HG03442 (cell line): Measurements from ENCODE around the gene BTRC.
"Not testable (repeated sequence)": the region's sequence is repeated elsewhere in the genome, so short reads cannot be mapped to it uniquely, and the experiment has no call there.

Source experiments
- ATAC-seq: cut with Tn5 transposase; IDR thresholded peaks from one replicate; pipeline ENCODE4 v1.9.1; 2021; ENCODE audit warnings: mild to moderate bottlenecking, moderate library complexity; ENCODE audit not compliant: unreplicated experiment

Gene BTRC

GRCh38 chr10:101385866-101386658 lies 32.1 kb downstream of the BTRC start:
- no peak for ATAC-seq

GRCh38 chr10:101386659-101387259 lies 32.8 kb downstream of the BTRC start:
- ATAC-seq = no peak

- no peak for ATAC-seq
Measured at GRCh38 chr10:101388676-101389276, 34.8 kb downstream of the BTRC start.

- not testable (repeated sequence) for ATAC-seq
Measured at GRCh38 chr10:101389532-101389931, 35.6 kb downstream of the BTRC start.

GRCh38 chr10:101389986-101390531 lies 36.1 kb downstream of the BTRC start:
- no peak for ATAC-seq

GRCh38 chr10:101393378-101393777 lies 39.4 kb downstream of the BTRC start:
- ATAC-seq = no peak

GRCh38 chr10:101394524-101395133 lies 40.7 kb downstream of the BTRC start:
- ATAC-seq = no peak

GRCh38 chr10:101397140-101397539 lies 43.2 kb downstream of the BTRC start:
- no peak for ATAC-seq

GRCh38 chr10:101400585-101400984 lies 46.6 kb downstream of the BTRC start:
- no peak for ATAC-seq

GRCh38 chr10:101402711-101403110 lies 48.7 kb downstream of the BTRC start:
- no peak for ATAC-seq

- no peak for ATAC-seq
Measured at GRCh38 chr10:101403161-101403560, 49.2 kb downstream of the BTRC start.

GRCh38 chr10:101405001-101405400 lies 51.0 kb downstream of the BTRC start:
- ATAC-seq = no peak

GRCh38 chr10:101411598-101411997 lies 57.6 kb downstream of the BTRC start:
- no peak for ATAC-seq

- no peak for ATAC-seq
Measured at GRCh38 chr10:101414034-101414433, 60.1 kb downstream of the BTRC start.

GRCh38 chr10:101415884-101416283 lies 61.9 kb downstream of the BTRC start:
- ATAC-seq = no peak

- not testable (repeated sequence) for ATAC-seq
Measured at GRCh38 chr10:101421967-101422366, 68.0 kb downstream of the BTRC start.

- no peak for ATAC-seq
Measured at GRCh38 chr10:101425535-101425934, 71.6 kb downstream of the BTRC start.

GRCh38 chr10:101428036-101428435 lies 74.1 kb downstream of the BTRC start:
- ATAC-seq = no peak

- ATAC-seq = no peak
Measured at GRCh38 chr10:101429423-101429822, 75.5 kb downstream of the BTRC start.

- no peak for ATAC-seq
Measured at GRCh38 chr10:101436302-101436701, 82.3 kb downstream of the BTRC start.

GRCh38 chr10:101438881-101439391 lies 85.0 kb downstream of the BTRC start:
- no peak for ATAC-seq
